Activated CD8-positive, alpha-beta memory T cell treated with anti-CD3 and anti-CD28 coated beads, Interleukin-2, amount 50 U/mL, for 24 hours (primary cell): ENCODE data around the gene MMP24OS.

Experiments
- DNase-seq: peaks from one replicate; pipeline ENCODE4 v3.0.0-alpha.2; 2020; ENCODE audit errors: extremely low read depth

Gene MMP24OS

GRCh38 chr20:35306931-35307517 lies 29.1 kb upstream of the MMP24OS start:
- no peak for DNase-seq

- DNase-seq = peak; percentile 69
Measured at GRCh38 chr20:35305682-35306556, 28.0 kb upstream of the MMP24OS start.

- no peak for DNase-seq
Measured at GRCh38 chr20:35304956-35305355, 27.0 kb upstream of the MMP24OS start.

- DNase-seq = peak; percentile 75
Measured at GRCh38 chr20:35303735-35304491, 26.0 kb upstream of the MMP24OS start.

- no peak for DNase-seq
Measured at GRCh38 chr20:35303382-35303734, 25.4 kb upstream of the MMP24OS start.

- DNase-seq = no peak
Measured at GRCh38 chr20:35302421-35303335, 24.8 kb upstream of the MMP24OS start.

- DNase-seq = no peak
Measured at GRCh38 chr20:35301426-35301825, 23.5 kb upstream of the MMP24OS start.

- no peak for DNase-seq
Measured at GRCh38 chr20:35300469-35301262, 22.7 kb upstream of the MMP24OS start.

- DNase-seq = no peak
Measured at GRCh38 chr20:35299780-35300179, 21.9 kb upstream of the MMP24OS start.

- DNase-seq = no peak
Measured at GRCh38 chr20:35298264-35298663, 20.3 kb upstream of the MMP24OS start.

- DNase-seq = no peak
Measured at GRCh38 chr20:35297740-35298139, 19.8 kb upstream of the MMP24OS start.

- no peak for DNase-seq
Measured at GRCh38 chr20:35297155-35297554, 19.2 kb upstream of the MMP24OS start.

GRCh38 chr20:35296101-35296554 lies 18.2 kb upstream of the MMP24OS start:
- no peak for DNase-seq

- DNase-seq = no peak
Measured at GRCh38 chr20:35295674-35296073, 17.8 kb upstream of the MMP24OS start.

GRCh38 chr20:35295058-35295457 lies 17.1 kb upstream of the MMP24OS start:
- DNase-seq = no peak

- DNase-seq = no peak
Measured at GRCh38 chr20:35294293-35294685, 16.4 kb upstream of the MMP24OS start.

GRCh38 chr20:35293303-35294292 lies 15.7 kb upstream of the MMP24OS start:
- no peak for DNase-seq

- no peak for DNase-seq
Measured at GRCh38 chr20:35292504-35293285, 14.8 kb upstream of the MMP24OS start.
